GM12878 (cell line): ENCODE results near the gene ACTL7A. TPM values are rescaled to one million over a fixed set of nuclear protein-coding genes. Genes with fewer than 3 reads are reported as not detected.
"Not testable (repeated sequence)": the region's sequence is repeated elsewhere in the genome, so short reads cannot be mapped to it uniquely, and the experiment has no call there.

ENCODE experiments used
- ATAC-seq: fragments of 200-7000 bp; cut with Tn5 transposase; 3 replicates; pipeline ENCODE4 v1.9.1; 2020; ENCODE audit warnings: mild to moderate bottlenecking, moderate library complexity
- BruUV-seq: library from RNA; stranded (reverse); fragments of 400-500 nt; replicated peaks from 2 replicates; lab custom pipeline; 2021; lab: Mats Ljungman, UMichigan
- CTCF ChIA-PET: fragments of 300-600 bp; sonication (Branson Sonifier 250); formaldehyde crosslinking; extraction: SDS; loops from one replicate; lab custom pipeline; 2021; ENCODE audit warnings: inconsistent platforms; lab: Yijun Ruan, JAX
- POLR2A ChIA-PET: fragments of 350-600 bp; formaldehyde crosslinking; extraction: SDS; loops from one replicate; lab custom pipeline; 2021; ENCODE audit warnings: inconsistent platforms; lab: Charles Lee
- RAD21 ChIA-PET: fragments of 300-600 bp; sonication (Branson Sonifier 250); formaldehyde crosslinking; loops from one replicate; lab custom pipeline; 2023; ENCODE audit warnings: antibody characterized with exemption; ENCODE audit not compliant: unreplicated experiment; lab: Charles Lee
- SMC1A ChIA-PET: fragments of 300-600 bp; sonication (Branson Sonifier 250); formaldehyde crosslinking; loops from one replicate; lab custom pipeline; 2023; ENCODE audit not compliant: unreplicated experiment, uncharacterized antibody; lab: Charles Lee
- DNase-seq: peaks from one replicate; pipeline ENCODE4 v3.0.0-alpha.2; 2011; ENCODE audit warnings: low read depth, low spot score
- FAIRE-seq: peaks from 3 replicates; lab custom pipeline; 2011; peaks lifted over from hg19 to GRCh38; lab: Jason Lieb, UNC
- H2AFZ ChIP-seq: 2 replicates; pipeline ENCODE4 v1.6.0; 2011; ENCODE audit warnings: low read depth, low read length, control low read depth; ENCODE audit not compliant: control insufficient read depth
- H3K27ac ChIP-seq: 2 replicates; pipeline ENCODE4 v1.5.1; 2011; ENCODE audit warnings: control low read depth; ENCODE audit not compliant: control insufficient read depth, insufficient read depth
- H3K27me3 ChIP-seq, 2 experiments: replicated peaks in 1 of 2; 2 replicates each; pipeline versions ENCODE4 v1.6.0 to v1.6.1; 2011; ENCODE audit warnings: low read length in 1 of 2; ENCODE audit not compliant: control insufficient read depth in 2 of 2, insufficient read depth in 2 of 2
- H3K36me3 ChIP-seq, 2 experiments: 2 replicates each; pipeline ENCODE4 v1.5.1; 2011; ENCODE audit warnings: low read length in 1 of 2; ENCODE audit not compliant: control insufficient read depth in 2 of 2, insufficient read depth in 2 of 2
- H3K4me1 ChIP-seq: 2 replicates; pipeline ENCODE4 v1.6.1; 2011; ENCODE audit warnings: mild to moderate bottlenecking, low read length, moderate library complexity, mixed read lengths; ENCODE audit not compliant: control insufficient read depth, insufficient read depth
- H3K4me2 ChIP-seq: 2 replicates; pipeline ENCODE4 v1.6.0; 2011; ENCODE audit warnings: control low read depth; ENCODE audit not compliant: control insufficient read depth, insufficient read depth
- H3K4me3 ChIP-seq: fragments of 200-600 bp; sonication (generic); 2 replicates; pipeline ENCODE4 v1.5.1; 2016
- H3K79me2 ChIP-seq: 2 replicates; pipeline ENCODE4 v1.6.0; 2011; ENCODE audit warnings: low read length; ENCODE audit not compliant: control insufficient read depth, insufficient read depth
- H3K9ac ChIP-seq: 2 replicates; pipeline ENCODE4 v1.8.0; 2011; ENCODE audit warnings: low read length, control low read depth, mixed read lengths; ENCODE audit not compliant: control insufficient read depth, insufficient read depth
- H3K9me3 ChIP-seq: replicated peaks from 3 replicates; pipeline ENCODE4 v1.5.1; 2011; ENCODE audit warnings: mild to moderate bottlenecking, low read length; ENCODE audit not compliant: control insufficient read depth, insufficient read depth
- H4K20me1 ChIP-seq: 2 replicates; pipeline ENCODE4 v1.6.0; 2011; ENCODE audit not compliant: control insufficient read depth, insufficient read depth
- BCL11A ChIP-seq: IDR thresholded peaks from 2 replicates; pipeline ENCODE4 v1.6.1; 2011; ENCODE audit warnings: low read depth, low read length
- CBX3 ChIP-seq: fragments of 200-600 bp; sonication (generic); IDR thresholded peaks from 2 replicates; pipeline ENCODE4 v1.6.1; 2016; ENCODE audit warnings: low read depth, borderline replicate concordance
- CHD4 ChIP-seq: fragments of 200-600 bp; sonication (generic); IDR thresholded peaks from 2 replicates; pipeline ENCODE4 v1.6.1; 2016; ENCODE audit warnings: mild to moderate bottlenecking
- CREB1 ChIP-seq: IDR thresholded peaks from 2 replicates; pipeline ENCODE4 v1.6.1; 2012; ENCODE audit warnings: low read depth, mild to moderate bottlenecking, inconsistent platforms
- ETV6 ChIP-seq, 2 experiments: fragments of 450-650 bp in 1 of 2; IDR thresholded peaks in 1 of 2; conservative IDR thresholded peaks in 1 of 2; 2 replicates each; pipeline ENCODE4 v1.6.1; 2014; ENCODE audit warnings: antibody characterized with exemption in 1 of 2, borderline replicate concordance in 1 of 2, low read depth in 1 of 2, mild to moderate bottlenecking in 1 of 2, moderate library complexity in 1 of 2
- NR2C1 ChIP-seq: fragments of 450-650 bp; IDR thresholded peaks from 2 replicates; pipeline ENCODE4 v1.6.1; 2017; ENCODE audit warnings: antibody characterized with exemption, mild to moderate bottlenecking, moderate library complexity
- PBX3 ChIP-seq: IDR thresholded peaks from 2 replicates; pipeline ENCODE4 v1.6.1; 2011; ENCODE audit warnings: mild to moderate bottlenecking, low read depth, low read length, moderate library complexity; ENCODE audit not compliant: insufficient replicate concordance
- SREBF2 ChIP-seq: IDR thresholded peaks from 2 replicates; pipeline ENCODE4 v1.6.1; 2012; ENCODE audit warnings: mild to moderate bottlenecking, low read length
- STAT1 ChIP-seq: fragments of 450-650 bp; conservative IDR thresholded peaks from 2 replicates; pipeline ENCODE4 v1.6.1; 2014; ENCODE audit warnings: antibody characterized with exemption, mild to moderate bottlenecking
- TBL1XR1 ChIP-seq: IDR thresholded peaks from 2 replicates; pipeline ENCODE4 v1.6.1; 2012; ENCODE audit warnings: low read depth, low read length, improper control_type of control experiment
- TCF12 ChIP-seq: IDR thresholded peaks from 2 replicates; pipeline ENCODE4 v1.6.1; 2011; ENCODE audit warnings: low read depth, mild to moderate bottlenecking, low read length
- WGBS: methylation state at CpG from one replicate; pipeline ENCODE4 v1.1.6; 2016; ENCODE audit warnings: low lambda C conversion rate; ENCODE audit not compliant: insufficient replicate concordance, insufficient coverage; ENCODE audit errors: missing lambda C conversion rate; 5-methylcytosine and 5-hydroxymethylcytosine counted together
- in situ Hi-C: fragments of 300-500 bp; cut with MboI; formaldehyde crosslinking; loops from 9 replicates; pipeline ENCODE4 v1.14.3; 2018; ENCODE audit warnings: mixed read lengths
- intact Hi-C: fragments of 100-400 bp; cut with micrococcal nuclease; formaldehyde crosslinking; loops from one replicate; pipeline ENCODE4 v1.14.2; 2022; ENCODE audit not compliant: unreplicated experiment
- polyA plus RNA-seq, 11 experiments: library from polyadenylated mRNA; depleted of rRNA in 4 of 11; unstranded in 6 of 11; stranded (reverse) in 5 of 11; fragments of >200 nt; fragmentation: Nextera tagmentation in 4 of 11; fragmentation: Illumina TruSeq in 1 of 11; extraction: Ambion mirVana in 4 of 11; extraction: Trizol in 1 of 11; gene quantifications; 1 replicate in 1 of 11; 2 replicates in 10 of 11; pipeline versions ENCODE4 v1.2.1 to v1.2.3, GENCODE V29; 2011 to 2016; ENCODE audit warnings: inconsistent platforms in 2 of 11, missing spikeins in 2 of 11, low read depth in 1 of 11
- total RNA-seq, 4 experiments: library from RNA; depleted of rRNA in 3 of 4; stranded (reverse); fragments of >200 nt in 3 of 4; fragmentation: Illumina TruSeq in 1 of 4; extraction: Trizol in 1 of 4; gene quantifications; 2 replicates each; pipeline versions ENCODE4 v1.2.1 to v1.2.3, GENCODE V29; 2013 to 2021
- TF ChIP-seq, protein P1 (sequence below): fragments of 450-650 bp; IDR thresholded peaks from 2 replicates; pipeline ENCODE4 v1.6.1; 2018; ENCODE audit warnings: borderline replicate concordance, mild to moderate bottlenecking; ENCODE audit not compliant: partially characterized antibody

ACTL7A gene
- total and polyA plus RNA-seq, 10 of the 15 experiments (the other 5 are each of a cell fraction or from before 2014, with no cell fraction given): not detected

DNA sequence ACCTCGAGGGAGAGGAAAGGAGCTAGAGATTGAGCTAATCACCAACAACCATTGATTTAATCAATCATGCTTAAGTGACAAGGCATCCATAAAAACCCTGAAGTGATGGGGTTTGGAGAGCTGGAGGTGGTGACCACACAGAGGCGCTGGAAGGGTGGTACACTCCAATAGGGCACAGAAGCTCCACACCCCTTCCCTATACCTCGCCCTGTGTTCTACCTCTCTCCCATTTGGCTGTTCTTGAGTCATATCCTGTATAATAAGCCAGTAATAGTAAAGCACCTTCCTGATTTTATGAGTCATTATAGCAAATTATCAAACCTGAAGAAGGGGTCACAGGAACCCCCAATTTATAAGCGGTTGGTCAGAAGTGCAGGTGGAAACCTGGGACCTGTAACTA lies 24.5 kb upstream of the ACTL7A start (continued):
- TF ChIP-seq CHD4: no peak
- TF ChIP-seq, all 136 proteins: peak for 0

DNA sequence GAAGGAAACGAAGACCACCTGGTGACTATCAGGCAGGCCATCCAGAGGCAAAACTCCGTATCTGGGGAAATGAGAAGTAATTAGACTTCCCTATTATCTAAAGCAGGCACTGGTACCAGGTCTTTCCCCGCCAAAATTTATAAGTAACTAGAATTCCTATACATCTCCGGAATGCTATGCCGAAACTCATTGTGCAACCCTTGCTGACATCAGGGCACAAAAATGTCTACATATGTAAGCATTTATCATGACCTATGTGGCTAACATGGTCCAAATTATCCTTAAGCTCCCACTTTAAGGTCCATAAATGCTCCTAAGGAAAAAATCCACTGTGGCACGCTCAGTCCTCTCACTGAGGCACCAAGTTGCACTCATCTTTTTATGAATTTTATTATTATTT lies 24.0 kb upstream of the ACTL7A start:
- POLR2A ChIA-PET: no interaction called here
- RAD21 ChIA-PET: no interaction called here
- in situ Hi-C loops (no loop called here), intact Hi-C loops (no loop called here)
- 66% methylated on average over 6 of the region's 6 CpGs for WGBS
- Histone ChIP-seq H3K4me2 (no peak overlapping the region), H3K9ac (no peak overlapping the region), H3K79me2 (no peaks in the 10 kb centered on the region), H3K36me3 (no peaks in the 10 kb centered on the region), H3K4me3 (no peak overlapping the region), H3K4me1 (no peaks in the 10 kb centered on the region), H4K20me1 (no peaks in the 10 kb centered on the region), H3K27me3 (peaks cover 0 to 3% of the 10 kb centered on the region in 2 experiments; a peak in 1 of 4 replicates), H2AFZ (no peak overlapping the region), H3K27ac (no peak overlapping the region), H3K9me3 (no peaks in the 10 kb centered on the region)
- CTCF ChIA-PET: no interaction called here
- SMC1A ChIA-PET: no interaction called here
- ATAC-seq (no peak), FAIRE-seq (no peak), DNase-seq (no peak)
- no TSS peak for BruUV-seq
- no peak for TF ChIP-seq TCF12
- no peak for TF ChIP-seq NR2C1
- no peak for TF ChIP-seq BCL11A
- no peak for TF ChIP-seq CREB1
- TF ChIP-seq STAT1: no peak
- no peak for TF ChIP-seq TBL1XR1
- no peak for TF ChIP-seq CBX3
- TF ChIP-seq PBX3: no peak
- no peak for TF ChIP-seq SREBF2
- TF ChIP-seq ETV6 (conservative IDR thresholded peaks at IDR 0.05 in 1 of 2, IDR thresholded peaks at IDR 0.05 in 1 of 2; ENCODE audit: borderline replicate concordance in 1 of 2, low read depth in 1 of 2): no peak
- TF ChIP-seq, protein P1, sequence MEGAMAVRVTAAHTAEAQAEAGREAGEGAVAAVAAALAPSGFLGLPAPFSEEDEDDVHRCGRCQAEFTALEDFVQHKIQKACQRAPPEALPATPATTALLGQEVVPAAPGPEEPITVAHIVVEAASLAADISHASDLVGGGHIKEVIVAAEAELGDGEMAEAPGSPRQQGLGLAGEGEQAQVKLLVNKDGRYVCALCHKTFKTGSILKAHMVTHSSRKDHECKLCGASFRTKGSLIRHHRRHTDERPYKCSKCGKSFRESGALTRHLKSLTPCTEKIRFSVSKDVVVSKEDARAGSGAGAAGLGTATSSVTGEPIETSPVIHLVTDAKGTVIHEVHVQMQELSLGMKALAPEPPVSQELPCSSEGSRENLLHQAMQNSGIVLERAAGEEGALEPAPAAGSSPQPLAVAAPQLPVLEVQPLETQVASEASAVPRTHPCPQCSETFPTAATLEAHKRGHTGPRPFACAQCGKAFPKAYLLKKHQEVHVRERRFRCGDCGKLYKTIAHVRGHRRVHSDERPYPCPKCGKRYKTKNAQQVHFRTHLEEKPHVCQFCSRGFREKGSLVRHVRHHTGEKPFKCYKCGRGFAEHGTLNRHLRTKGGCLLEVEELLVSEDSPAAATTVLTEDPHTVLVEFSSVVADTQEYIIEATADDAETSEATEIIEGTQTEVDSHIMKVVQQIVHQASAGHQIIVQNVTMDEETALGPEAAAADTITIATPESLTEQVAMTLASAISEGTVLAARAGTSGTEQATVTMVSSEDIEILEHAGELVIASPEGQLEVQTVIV: no peak

- POLR2A ChIA-PET, SMC1A ChIA-PET, BruUV-seq, intact Hi-C loops, H3K79me2 ChIP-seq, DNase-seq, RAD21 ChIA-PET, H3K27ac ChIP-seq, H3K27me3 ChIP-seq, ATAC-seq, H3K4me2 ChIP-seq, H3K4me1 ChIP-seq, H3K4me3 ChIP-seq, H3K9me3 ChIP-seq, FAIRE-seq, H4K20me1 ChIP-seq, H3K36me3 ChIP-seq, H3K9ac ChIP-seq, H2AFZ ChIP-seq, in situ Hi-C loops: not testable (repeated sequence)
- WGBS: 45% methylated on average over 5 of the region's 5 CpGs
- CTCF ChIA-PET: interaction anchor here (0.6 kb wide), 1 partner anchor 1466 kb away, joined by 3 read pairs; no protein-coding TSS in a partner anchor
Observed at GRCh38 chr9:108839561-108839960, 22.5 kb upstream of the ACTL7A start.
